ENCODE data around the gene ZNF524.
"Not testable (repeated sequence)": the region's sequence is repeated elsewhere in the genome, so short reads cannot be mapped to it uniquely, and the experiment has no call there.

The ZNF524 gene

DNA sequence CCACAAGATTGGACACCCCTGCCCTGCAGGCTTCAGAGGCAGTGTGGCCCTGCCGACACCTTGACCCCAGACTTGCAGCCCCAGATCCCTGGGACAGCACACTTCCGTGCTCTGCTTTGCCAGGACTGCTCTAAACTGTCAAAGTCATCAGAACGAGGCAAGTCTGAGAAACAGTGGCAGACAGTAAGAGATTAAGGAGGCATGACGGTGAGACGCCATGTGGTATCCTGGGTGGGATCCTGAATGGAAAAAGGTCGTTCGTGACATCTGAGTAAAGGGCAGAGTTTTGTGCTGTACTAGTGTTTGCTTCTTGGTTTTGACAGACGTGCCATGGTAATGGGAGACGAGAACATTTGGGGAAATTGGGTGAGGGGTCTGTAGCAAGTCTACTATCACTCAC lies 33.3 kb upstream of the ZNF524 start:
- TF ChIP-seq POLR2A (IDR thresholded peaks at IDR 0.05; ENCODE audit: low read depth, low read length): no peak
- no peak for TF ChIP-seq TAF1 (IDR thresholded peaks at IDR 0.05; ENCODE audit: low read depth, low read length)
- TF ChIP-seq SPI1 (IDR thresholded peaks at IDR 0.05; ENCODE audit: low read depth, low read length): no peak
- TF ChIP-seq POU2F2 (IDR thresholded peaks at IDR 0.05; ENCODE audit: low read depth, low read length): no peak
- TF ChIP-seq PAX5 (IDR thresholded peaks at IDR 0.05; ENCODE audit: insufficient read depth, low read length, severe bottlenecking): no peak
- no peak for TF ChIP-seq POLR2AphosphoS5 (IDR thresholded peaks at IDR 0.05; ENCODE audit: low read depth, low read length)
- no peak for FAIRE-seq

DNA sequence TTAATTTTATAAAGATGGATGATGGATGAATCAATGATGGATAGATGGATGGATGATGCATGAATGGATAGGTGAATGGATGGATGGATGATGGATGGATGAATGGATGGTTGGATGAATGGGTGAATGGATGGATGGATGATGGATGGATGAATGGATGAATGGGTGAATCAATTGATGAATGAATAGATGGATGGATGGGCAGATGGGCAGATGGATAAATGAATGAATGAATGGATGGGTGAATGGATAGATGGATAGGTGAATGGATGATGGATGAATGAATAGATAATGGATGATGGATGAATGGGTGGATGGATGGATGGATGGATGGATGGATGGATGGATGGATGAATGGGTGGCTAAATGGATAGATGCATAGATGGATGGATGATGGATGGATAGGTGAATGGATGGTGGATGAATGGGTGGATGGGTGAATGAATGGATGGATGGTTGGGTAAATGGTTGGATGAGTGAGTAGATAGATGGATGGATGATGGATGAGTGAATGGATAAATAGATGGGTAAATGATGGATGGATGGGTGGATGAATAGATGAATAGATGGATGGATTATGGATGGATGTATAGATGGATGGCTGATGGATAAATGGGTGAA lies 32.3 kb upstream of the ZNF524 start:
- no peak for FAIRE-seq
- no peak for DNase-seq (ENCODE audit: insufficient read length, low spot score)
- no peak for TF ChIP-seq SPI1 (IDR thresholded peaks at IDR 0.05; ENCODE audit: low read depth, low read length)
- no peak for TF ChIP-seq POLR2AphosphoS5 (IDR thresholded peaks at IDR 0.05; ENCODE audit: low read depth, low read length)
- no peak for TF ChIP-seq POLR2A (IDR thresholded peaks at IDR 0.05; ENCODE audit: low read depth, low read length)
- no peak for TF ChIP-seq TAF1 (IDR thresholded peaks at IDR 0.05; ENCODE audit: low read depth, low read length)
- TF ChIP-seq PAX5 (IDR thresholded peaks at IDR 0.05; ENCODE audit: insufficient read depth, low read length, severe bottlenecking): no peak
- no peak for TF ChIP-seq POU2F2 (IDR thresholded peaks at IDR 0.05; ENCODE audit: low read depth, low read length)

More for the DNA sequence above, 33.3 kb upstream of the ZNF524 start:
- no peak for DNase-seq (ENCODE audit: insufficient read length, low spot score)

DNA sequence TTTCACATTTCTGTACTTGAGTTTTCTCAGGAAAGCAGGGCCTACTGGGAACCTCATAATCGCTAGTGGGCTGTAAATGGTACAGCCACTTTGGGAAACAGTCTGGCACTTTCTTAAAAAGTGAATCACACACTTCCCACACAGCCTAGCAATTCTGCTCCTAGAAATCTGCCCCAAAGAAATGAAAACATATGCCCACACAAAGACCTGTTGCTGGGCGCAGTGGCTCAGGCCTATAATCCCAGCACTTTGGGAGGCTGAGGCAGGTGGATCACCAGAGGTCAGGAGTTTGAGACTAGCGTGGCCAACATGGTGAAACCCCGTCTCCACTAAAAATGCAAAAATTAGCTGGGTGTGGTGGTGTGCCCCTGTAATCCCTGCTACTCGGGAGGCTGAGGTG lies 30.6 kb upstream of the ZNF524 start:
- DNase-seq (ENCODE audit: insufficient read length, low spot score); FAIRE-seq: not testable (repeated sequence)

DNA sequence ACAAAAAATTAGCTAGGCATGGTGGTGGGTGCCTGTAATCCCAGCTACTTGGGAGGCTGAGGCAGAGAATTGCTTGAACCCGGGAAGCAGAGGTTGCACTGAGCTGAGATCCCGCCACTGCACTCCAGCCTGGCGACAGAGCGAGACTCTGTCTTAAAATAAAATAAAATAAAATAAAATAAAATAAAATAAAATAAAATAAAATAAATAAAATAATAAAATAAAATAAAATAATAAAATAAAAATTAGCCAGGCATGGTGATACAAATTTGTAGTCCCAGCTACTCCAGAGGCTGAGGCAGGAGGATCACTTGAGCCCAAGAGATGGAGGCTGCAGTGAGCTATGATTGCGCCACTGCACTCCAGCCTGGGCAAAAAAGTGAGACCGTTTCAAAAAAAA lies 26.2 kb upstream of the ZNF524 start:
- not testable (repeated sequence) for FAIRE-seq; DNase-seq (ENCODE audit: insufficient read length, low spot score)

- TF ChIP-seq POLR2AphosphoS5 (IDR thresholded peaks at IDR 0.05; ENCODE audit: low read depth, low read length) (no peak), PAX5 (IDR thresholded peaks at IDR 0.05; ENCODE audit: insufficient read depth, low read length, severe bottlenecking) (no peak), TAF1 (IDR thresholded peaks at IDR 0.05; ENCODE audit: low read depth, low read length) (no peak), POLR2A (IDR thresholded peaks at IDR 0.05; ENCODE audit: low read depth, low read length) (no peak), SPI1 (IDR thresholded peaks at IDR 0.05; ENCODE audit: low read depth, low read length) (no peak), POU2F2 (IDR thresholded peaks at IDR 0.05; ENCODE audit: low read depth, low read length) (no peak)
- no peak for DNase-seq (ENCODE audit: insufficient read length, low spot score)
- FAIRE-seq: no peak
Observed at GRCh38 chr19:55576746-55577145, 23.3 kb upstream of the ZNF524 start.

DNA sequence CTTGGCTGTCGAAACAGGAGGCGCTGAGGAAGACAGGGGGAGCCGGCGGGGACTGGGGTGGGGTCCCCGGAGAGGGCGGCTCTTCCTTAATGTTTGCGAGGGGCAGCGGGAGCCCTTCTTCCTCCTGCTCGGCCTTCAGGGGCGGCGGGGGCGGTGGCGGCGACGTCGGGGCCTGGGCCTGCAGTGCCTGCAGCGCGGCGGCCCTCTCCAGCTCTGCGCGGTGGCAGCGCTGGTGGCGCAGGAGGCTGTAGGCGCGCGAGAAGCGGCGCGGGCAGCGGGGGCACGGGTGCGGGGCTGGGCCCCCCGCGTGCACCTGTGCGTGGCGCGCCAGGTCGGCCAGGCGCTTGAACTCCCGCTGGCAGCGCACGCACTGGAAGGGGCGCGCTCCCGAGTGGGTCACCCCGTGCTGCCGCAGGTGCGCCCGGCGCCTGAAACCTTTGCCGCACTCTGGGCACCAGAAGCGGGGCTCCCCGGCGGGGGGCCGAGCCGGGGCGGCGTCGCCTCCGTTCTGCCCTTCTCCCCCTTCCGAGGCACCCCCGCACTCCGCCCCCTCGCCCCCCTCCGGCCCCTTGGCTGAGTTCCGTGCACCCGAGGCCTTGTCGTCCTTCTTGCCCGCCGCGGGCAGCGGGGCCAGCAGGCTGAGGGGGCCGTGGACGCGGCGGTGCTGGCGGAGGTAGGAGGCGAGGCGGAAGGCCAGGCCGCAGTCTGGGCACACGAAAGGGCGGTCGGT lies 21.9 kb upstream of the ZNF524 start:
- no peak for FAIRE-seq
- TF ChIP-seq POLR2A (IDR thresholded peaks at IDR 0.05; ENCODE audit: low read depth, low read length): no peak
- TF ChIP-seq SPI1 (IDR thresholded peaks at IDR 0.05; ENCODE audit: low read depth, low read length): no peak
- TF ChIP-seq POU2F2 (IDR thresholded peaks at IDR 0.05; ENCODE audit: low read depth, low read length): no peak
- TF ChIP-seq TAF1 (IDR thresholded peaks at IDR 0.05; ENCODE audit: low read depth, low read length): no peak
- TF ChIP-seq POLR2AphosphoS5 (IDR thresholded peaks at IDR 0.05; ENCODE audit: low read depth, low read length): no peak
- TF ChIP-seq PAX5 (IDR thresholded peaks at IDR 0.05; ENCODE audit: insufficient read depth, low read length, severe bottlenecking): no peak
- DNase-seq (ENCODE audit: insufficient read length, low spot score): no peak

DNA sequence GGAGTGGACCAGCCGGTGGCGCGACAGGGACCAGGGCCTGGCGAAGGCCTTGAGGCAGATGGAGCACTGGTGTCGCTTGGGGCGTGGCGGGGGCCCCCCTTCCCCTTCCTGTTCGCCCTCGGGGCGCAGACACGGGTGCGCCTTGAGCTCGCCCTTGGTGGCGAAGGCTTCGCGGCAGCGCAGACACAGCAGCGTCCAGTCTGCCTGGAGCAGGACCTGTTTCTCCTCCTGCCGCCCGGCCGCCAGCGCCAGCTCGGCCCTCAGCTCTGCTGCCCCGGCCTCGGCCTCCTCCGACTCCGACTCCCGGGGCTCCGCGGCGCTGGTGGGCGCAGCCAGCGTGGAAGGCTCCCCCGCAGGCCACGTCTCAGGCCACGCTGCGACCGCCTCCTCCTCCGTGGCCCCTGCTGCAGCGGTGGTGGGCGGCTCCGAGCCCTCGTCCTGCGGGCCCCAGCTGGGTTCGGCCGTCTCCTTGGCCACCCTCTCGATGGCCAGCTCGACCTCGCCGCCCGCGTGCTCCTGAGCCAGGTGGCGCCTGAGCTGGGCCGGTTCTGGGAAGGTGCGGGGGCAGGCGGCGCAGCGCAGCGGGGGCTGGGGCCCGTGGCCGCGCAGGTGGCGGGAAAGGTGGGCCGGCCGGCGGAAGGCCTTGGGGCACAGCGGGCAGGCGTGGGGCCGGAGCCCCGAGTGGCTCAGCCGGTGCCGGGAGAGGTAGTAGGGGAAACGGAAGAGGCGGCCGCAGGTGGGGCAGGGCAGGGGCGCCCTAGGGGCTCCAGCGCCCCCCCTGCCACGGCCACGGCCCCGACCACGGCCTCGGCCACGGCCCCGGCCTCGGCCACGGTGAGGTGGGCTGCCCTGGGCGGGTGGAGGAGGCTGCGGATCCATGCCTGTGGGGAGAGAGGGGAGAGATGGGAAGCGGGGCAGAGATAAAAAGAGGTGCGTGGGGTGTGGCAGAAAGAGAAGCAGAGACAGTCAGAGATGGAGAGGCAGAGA lies 21.0 kb upstream of the ZNF524 start:
- TF ChIP-seq POLR2A (IDR thresholded peaks at IDR 0.05; ENCODE audit: low read depth, low read length) (no peak), PAX5 (IDR thresholded peaks at IDR 0.05; ENCODE audit: insufficient read depth, low read length, severe bottlenecking) (no peak), POLR2AphosphoS5 (IDR thresholded peaks at IDR 0.05; ENCODE audit: low read depth, low read length) (no peak), SPI1 (IDR thresholded peaks at IDR 0.05; ENCODE audit: low read depth, low read length) (no peak), POU2F2 (IDR thresholded peaks at IDR 0.05; ENCODE audit: low read depth, low read length) (no peak), TAF1 (IDR thresholded peaks at IDR 0.05; ENCODE audit: low read depth, low read length) (no peak)
- FAIRE-seq: no peak
- DNase-seq (ENCODE audit: insufficient read length, low spot score): no peak

DNA sequence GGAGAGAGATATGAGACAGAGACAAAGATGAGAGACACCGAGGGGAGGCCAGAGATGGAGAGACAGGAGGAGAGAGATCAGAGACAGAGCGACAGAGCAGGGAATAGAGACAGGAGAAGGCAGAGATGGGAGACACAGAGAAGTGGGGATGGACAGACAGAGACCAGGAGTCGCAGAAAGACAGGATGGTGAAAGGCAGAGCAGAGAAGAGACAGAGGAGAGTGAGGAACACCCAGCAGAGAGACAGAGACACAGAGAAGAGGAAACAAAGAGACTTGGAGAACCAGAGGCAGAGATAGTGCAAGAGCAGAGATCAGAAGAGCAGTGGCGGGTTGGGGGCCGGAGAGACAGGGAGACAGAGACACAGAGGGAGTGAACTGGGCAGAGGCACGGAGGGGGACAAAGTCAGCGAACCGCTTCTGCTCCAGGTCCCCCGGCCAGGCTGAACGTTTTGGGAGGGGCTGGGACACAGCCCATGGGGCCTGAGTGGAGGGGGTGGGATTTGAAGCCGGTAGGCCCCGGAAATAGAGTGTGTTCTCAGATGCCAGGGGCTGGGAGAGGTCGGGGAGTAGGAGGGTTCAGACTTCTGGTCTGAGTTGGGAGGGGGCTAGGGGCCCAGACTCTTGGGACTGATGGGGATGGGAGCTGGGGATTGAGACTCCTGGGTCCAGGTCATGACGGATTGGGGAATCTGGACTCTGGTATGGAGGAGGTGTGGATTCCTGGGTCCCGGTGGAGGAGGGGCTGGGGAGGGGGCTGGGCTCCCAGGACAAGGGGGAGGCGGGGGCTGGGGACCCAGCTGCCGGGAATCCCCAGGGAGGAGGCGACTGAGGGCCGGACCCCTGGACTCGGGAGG lies 20.1 kb upstream of the ZNF524 start:
- TF ChIP-seq TAF1 (IDR thresholded peaks at IDR 0.05; ENCODE audit: low read depth, low read length) (no peak), PAX5 (IDR thresholded peaks at IDR 0.05; ENCODE audit: insufficient read depth, low read length, severe bottlenecking) (no peak), POU2F2 (IDR thresholded peaks at IDR 0.05; ENCODE audit: low read depth, low read length) (no peak), POLR2AphosphoS5 (IDR thresholded peaks at IDR 0.05; ENCODE audit: low read depth, low read length) (no peak), POLR2A (IDR thresholded peaks at IDR 0.05; ENCODE audit: low read depth, low read length) (no peak), SPI1 (IDR thresholded peaks at IDR 0.05; ENCODE audit: low read depth, low read length) (no peak)
- no peak for DNase-seq (ENCODE audit: insufficient read length, low spot score)
- no peak for FAIRE-seq

- FAIRE-seq: peak; percentile 85
Observed at GRCh38 chr19:55580628-55581144, 19.4 kb upstream of the ZNF524 start, which contains the start of gene ZNF579. TSS of gene ZNF579 (minus strand) at chr19:55580848. CDS start at chr19:55579639, 1,209 bp downstream.

More at GRCh38 chr19:55580628-55581144, 19.4 kb upstream of the ZNF524 start, which contains the start of gene ZNF579:
- peak; percentile 88 for DNase-seq (ENCODE audit: insufficient read length, low spot score)
- TF ChIP-seq PAX5 (IDR thresholded peaks at IDR 0.05; ENCODE audit: insufficient read depth, low read length, severe bottlenecking) (no peak), POLR2AphosphoS5 (IDR thresholded peaks at IDR 0.05; ENCODE audit: low read depth, low read length) (no peak), TAF1 (IDR thresholded peaks at IDR 0.05; ENCODE audit: low read depth, low read length) (no peak), SPI1 (IDR thresholded peaks at IDR 0.05; ENCODE audit: low read depth, low read length) (no peak), POU2F2 (IDR thresholded peaks at IDR 0.05; ENCODE audit: low read depth, low read length) (peak; percentile 43; the same call in 1 of the 2 replicates), POLR2A (IDR thresholded peaks at IDR 0.05; ENCODE audit: low read depth, low read length) (0 out of 2 replicates have a peak, but pooled peaks have one; percentile 42)
